WTC11 (cell line): Measurements from ENCODE around the gene TBX10. TPM values are rescaled to one million over a fixed set of nuclear protein-coding genes. Genes with fewer than 3 reads are reported as not detected.

Experiments
- ATAC-seq: fragments of 200-7000 bp; cut with Tn5 transposase; 2 replicates; pipeline ENCODE4 v1.10.0; 2021; ENCODE audit warnings: mild to moderate bottlenecking, moderate library complexity
- CTCF ChIA-PET: fragments of 300-600 bp; sonication (Branson Sonifier 250); formaldehyde crosslinking; loops from one replicate; lab custom pipeline; 2021; ENCODE audit warnings: antibody characterized with exemption; lab: Charles Lee
- POLR2A ChIA-PET: fragments of 350-600 bp; sonication (Branson Sonifier 250); formaldehyde crosslinking; loops from one replicate; lab custom pipeline; 2021; ENCODE audit warnings: antibody characterized with exemption; lab: Charles Lee
- DNase-seq: peaks from one replicate; pipeline ENCODE4 v3.0.0; 2021; ENCODE audit warnings: low spot score
- H3K27ac Mint-ChIP-seq: 2 replicates; pipeline ENCODE4 v1.8.0; 2021; ENCODE audit warnings: mixed read lengths
- H3K27me3 Mint-ChIP-seq: 2 replicates; pipeline ENCODE4 v1.8.0; 2021; ENCODE audit warnings: low read depth, mild to moderate bottlenecking, moderate library complexity, mixed read lengths
- H3K36me3 Mint-ChIP-seq: 2 replicates; pipeline ENCODE4 v1.8.0; 2021; ENCODE audit warnings: mixed read lengths
- H3K4me1 Mint-ChIP-seq: 2 replicates; pipeline ENCODE4 v1.8.0; 2022; ENCODE audit warnings: mixed read lengths
- H3K4me3 Mint-ChIP-seq: 2 replicates; pipeline ENCODE4 v1.8.0; 2021; ENCODE audit warnings: mild to moderate bottlenecking, moderate library complexity, mixed read lengths
- H3K9me3 Mint-ChIP-seq: 2 replicates; pipeline ENCODE4 v1.8.0; 2021; ENCODE audit warnings: mixed read lengths
- CDX4 ChIP-seq: fragments of 250-450 bp; sonication (Bioruptor Pico); IDR thresholded peaks from 2 replicates; pipeline ENCODE4 v1.9.0; 2021; ENCODE audit warnings: moderate library complexity, mild to moderate bottlenecking, inconsistent platforms, borderline replicate concordance
- CREB1 ChIP-seq: sonication (generic); formaldehyde crosslinking; IDR thresholded peaks from 2 replicates; pipeline ENCODE4 v1.8.0; 2023; ENCODE audit warnings: mild to moderate bottlenecking, missing genetic modification reagents
- CREM ChIP-seq: sonication (generic); formaldehyde crosslinking; IDR thresholded peaks from 2 replicates; pipeline ENCODE4 v1.8.1; 2022; ENCODE audit warnings: mild to moderate bottlenecking, missing genetic modification reagents, moderate library complexity
- EMX1 ChIP-seq: fragments of 250-450 bp; sonication (Bioruptor Pico); IDR thresholded peaks from 2 replicates; pipeline ENCODE4 v1.8.0; 2021; ENCODE audit warnings: mild to moderate bottlenecking
- ETV6 ChIP-seq: sonication (generic); formaldehyde crosslinking; IDR thresholded peaks from 2 replicates; pipeline ENCODE4 v1.8.1; 2022; ENCODE audit warnings: mild to moderate bottlenecking, missing genetic modification reagents
- FOXK1 ChIP-seq: sonication (generic); formaldehyde crosslinking; IDR thresholded peaks from 2 replicates; pipeline ENCODE4 v1.8.0; 2022; ENCODE audit warnings: mild to moderate bottlenecking, moderate library complexity, missing genetic modification reagents
- RELA ChIP-seq: sonication (generic); formaldehyde crosslinking; IDR thresholded peaks from 2 replicates; pipeline ENCODE4 v1.8.1; 2022; ENCODE audit warnings: missing genetic modification reagents, mild to moderate bottlenecking, borderline replicate concordance
- TEAD1 ChIP-seq: sonication (generic); formaldehyde crosslinking; IDR thresholded peaks from 2 replicates; pipeline ENCODE4 v1.8.0; 2022; ENCODE audit warnings: mild to moderate bottlenecking, missing genetic modification reagents
- ZNF671 ChIP-seq: fragments of 250-450 bp; sonication (Bioruptor Pico); IDR thresholded peaks from 2 replicates; pipeline ENCODE4 v1.8.0; 2021; ENCODE audit warnings: mild to moderate bottlenecking
- total RNA-seq: library from RNA; stranded (reverse); gene quantifications from 3 replicates; pipeline ENCODE4 v1.2.3, GENCODE V29; 2021
- TF ChIP-seq, protein P1 (sequence below): sonication (generic); formaldehyde crosslinking; IDR thresholded peaks from 2 replicates; pipeline ENCODE4 v1.8.1; 2022; ENCODE audit warnings: mild to moderate bottlenecking, missing genetic modification reagents, moderate library complexity, borderline replicate concordance

Gene TBX10
- total RNA-seq, 1 experiment from 2014 or later = not detected

DNA sequence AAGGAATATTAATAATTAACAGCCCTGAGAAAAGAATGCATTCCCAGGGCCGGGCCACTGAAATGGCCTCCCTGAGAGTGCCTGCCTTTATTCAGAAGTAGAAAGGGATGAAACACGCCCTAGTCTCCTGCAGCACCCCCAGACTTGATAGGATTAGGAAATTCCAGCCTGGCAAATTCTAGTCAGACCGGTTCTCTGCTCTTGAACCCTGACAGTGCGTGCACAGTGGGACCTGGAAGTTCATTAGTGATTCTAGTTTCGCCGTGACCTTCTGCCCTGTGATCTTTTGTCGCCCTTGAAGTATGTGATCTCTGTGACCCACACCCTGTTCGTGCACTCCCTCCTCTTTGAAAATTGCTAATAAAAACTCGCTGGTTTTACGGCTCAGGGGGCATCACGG, 58.1 kb downstream of the TBX10 start:
- H3K27ac Mint-ChIP-seq = peak overlapping the region; percentile 98
- CTCF ChIA-PET = interaction anchor here (1.2 to 3.5 kb wide), 5 partner anchors 9 to 49 kb away, joined by 3 to 47 read pairs (median 10); partner anchors contain the start of gene NUDT8

More for the DNA sequence above, 58.1 kb downstream of the TBX10 start:
- H3K36me3 Mint-ChIP-seq = peaks cover 20% of the 10 kb centered on the region
- peak overlapping the region; percentile 64 for H3K4me3 Mint-ChIP-seq
- POLR2A ChIA-PET = interaction anchor here (0.7 kb wide), 1 partner anchor 57 kb away, joined by 3 read pairs; no protein-coding TSS in a partner anchor
- peak; percentile 35 for DNase-seq
- H3K9me3 Mint-ChIP-seq = no peaks in the 10 kb centered on the region
- peaks cover 53% of the 10 kb centered on the region for H3K4me1 Mint-ChIP-seq
- TF ChIP-seq TEAD1 (peak; percentile 88; the same call in 1 of the 2 replicates), ETV6 (CRISPR knock-in tag) (0 out of 2 replicates have a peak, but pooled peaks have one; percentile 44), RELA (no peak), FOXK1 (CRISPR knock-in tag) (0 out of 2 replicates have a peak, but pooled peaks have one; percentile 14), CREM (CRISPR knock-in tag) (no peak), CREB1 (no peak), CDX4 (CRISPR knock-in tag) (no peak), ZNF671 (CRISPR knock-in tag) (no peak), EMX1 (CRISPR knock-in tag) (no peak)
- TF ChIP-seq, protein P1, sequence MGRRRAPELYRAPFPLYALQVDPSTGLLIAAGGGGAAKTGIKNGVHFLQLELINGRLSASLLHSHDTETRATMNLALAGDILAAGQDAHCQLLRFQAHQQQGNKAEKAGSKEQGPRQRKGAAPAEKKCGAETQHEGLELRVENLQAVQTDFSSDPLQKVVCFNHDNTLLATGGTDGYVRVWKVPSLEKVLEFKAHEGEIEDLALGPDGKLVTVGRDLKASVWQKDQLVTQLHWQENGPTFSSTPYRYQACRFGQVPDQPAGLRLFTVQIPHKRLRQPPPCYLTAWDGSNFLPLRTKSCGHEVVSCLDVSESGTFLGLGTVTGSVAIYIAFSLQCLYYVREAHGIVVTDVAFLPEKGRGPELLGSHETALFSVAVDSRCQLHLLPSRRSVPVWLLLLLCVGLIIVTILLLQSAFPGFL = no peak
- H3K27me3 Mint-ChIP-seq = peaks cover 7% of the 10 kb centered on the region
- no peak for ATAC-seq

Other genes starting within 250 kb of the TBX10 start
- gene RAD9A, start 247.8 kb downstream of the TBX10 start, total RNA-seq = 25.7 to 45.5 TPM (median 26.7 TPM) in 3 replicates
- gene PPP1CA, start 237.9 kb downstream of the TBX10 start, total RNA-seq = 220 to 222 TPM (median 221 TPM) in 3 replicates
- gene TBC1D10C, start 235.7 kb downstream of the TBX10 start, total RNA-seq = 0.72 to 1.0 TPM (median 0.96 TPM) in 3 replicates
- gene CARNS1, start 224.1 kb downstream of the TBX10 start, total RNA-seq = 1.3 to 2.6 TPM (median 2.4 TPM) in 3 replicates
- gene RPS6KB2, start 211.3 kb downstream of the TBX10 start, total RNA-seq = 44.3 to 54.7 TPM (median 50.2 TPM) in 3 replicates
- gene PTPRCAP, start 202.1 kb downstream of the TBX10 start, total RNA-seq = 3.5 to 4.0 TPM (median 3.6 TPM) in 3 replicates
- 100 to 109 TPM (median 102 TPM) in 3 replicates for gene CORO1B, start 196.3 kb downstream of the TBX10 start, total RNA-seq
- not detected in 3 replicates for gene GPR152, start 187.0 kb downstream of the TBX10 start, total RNA-seq
- gene CABP4, start 184.4 kb downstream of the TBX10 start, total RNA-seq = 0.09 to 0.23 TPM in 2 of 3 replicates, not detected in the other
- gene TMEM134, start 170.5 kb downstream of the TBX10 start, total RNA-seq = 55.6 to 61.1 TPM (median 59.6 TPM) in 3 replicates
- 32.8 to 42.1 TPM (median 40.0 TPM) in 3 replicates for gene AIP, start 156.7 kb downstream of the TBX10 start, total RNA-seq
- gene PITPNM1, start 134.4 kb downstream of the TBX10 start, total RNA-seq = 51.3 to 55.4 TPM (median 51.8 TPM) in 3 replicates
- gene CDK2AP2, start 131.6 kb downstream of the TBX10 start, total RNA-seq = 47.6 to 53.1 TPM (median 52.5 TPM) in 3 replicates
- not detected in 3 replicates for gene CABP2, start 116.3 kb downstream of the TBX10 start, total RNA-seq
- gene GSTP1, start 56.0 kb downstream of the TBX10 start, total RNA-seq = 1,404 to 1,452 TPM (median 1,412 TPM) in 3 replicates
- 201 to 231 TPM (median 213 TPM) in 3 replicates for gene NDUFV1, start 32.8 kb downstream of the TBX10 start, total RNA-seq
- 7.6 to 8.3 TPM (median 7.8 TPM) in 3 replicates for gene NUDT8, start 9.8 kb downstream of the TBX10 start, total RNA-seq
- gene ACY3, start 11.0 kb upstream of the TBX10 start, total RNA-seq = 0.27 TPM in 1 of 3 replicates, not detected in the others
- gene ALDH3B2, start 34.9 kb upstream of the TBX10 start, total RNA-seq = 0.13 to 0.30 TPM (median 0.30 TPM) in 3 replicates